MM.1S (cell line): ENCODE results near the gene PITPNM3.

ENCODE experiments used
- DNase-seq: peaks from one replicate; pipeline ENCODE4 v3.0.0-alpha.2; 2015
- H2AFZ ChIP-seq: fragments of 300-600 bp; sonication (generic); 2 replicates; pipeline ENCODE4 v1.6.0; 2016; ENCODE audit warnings: antibody characterized with exemption, low read length
- H3F3A ChIP-seq: fragments of 300-600 bp; sonication (generic); 2 replicates; pipeline ENCODE4 v1.6.1; 2016; ENCODE audit warnings: mild to moderate bottlenecking, antibody characterized with exemption, low read length, moderate library complexity, mixed read lengths; ENCODE audit not compliant: insufficient read depth
- H3K27ac ChIP-seq: fragments of 300-600 bp; sonication (generic); 2 replicates; pipeline ENCODE4 v1.5.1; 2016; ENCODE audit warnings: mild to moderate bottlenecking, low read length
- H3K27me3 ChIP-seq: fragments of 300-600 bp; sonication (generic); replicated peaks from 2 replicates; pipeline ENCODE4 v1.6.0; 2016; ENCODE audit warnings: low read length; ENCODE audit not compliant: insufficient read depth
- H3K36me3 ChIP-seq: fragments of 300-600 bp; sonication (generic); replicated peaks from 2 replicates; pipeline ENCODE4 v1.6.1; 2016; ENCODE audit warnings: mild to moderate bottlenecking, low read length, mixed read lengths; ENCODE audit not compliant: insufficient read depth
- H3K4me1 ChIP-seq: fragments of 300-600 bp; sonication (generic); 2 replicates; pipeline ENCODE4 v1.6.1; 2016; ENCODE audit warnings: low read length, mixed read lengths
- H3K4me2 ChIP-seq: fragments of 300-600 bp; sonication (generic); 2 replicates; pipeline ENCODE4 v1.6.0; 2016; ENCODE audit warnings: low read depth, low read length
- H3K4me3 ChIP-seq: fragments of 300-600 bp; sonication (generic); 2 replicates; pipeline ENCODE4 v1.5.1; 2016; ENCODE audit warnings: low read length, mixed read lengths
- H3K79me2 ChIP-seq: fragments of 300-600 bp; sonication (generic); 2 replicates; pipeline ENCODE4 v1.6.1; 2016; ENCODE audit warnings: mixed run types, low read length, mixed read lengths
- H3K9ac ChIP-seq: fragments of 300-600 bp; sonication (generic); 2 replicates; pipeline ENCODE4 v1.6.1; 2016; ENCODE audit warnings: low read length, mixed read lengths
- H3K9me2 ChIP-seq: fragments of 300-600 bp; sonication (generic); replicated peaks from 2 replicates; pipeline ENCODE4 v1.6.1; 2016; ENCODE audit warnings: mild to moderate bottlenecking, low read length, mixed read lengths; ENCODE audit not compliant: insufficient read depth
- H3K9me3 ChIP-seq: fragments of 300-600 bp; sonication (generic); replicated peaks from 2 replicates; pipeline ENCODE4 v1.6.1; 2016; ENCODE audit warnings: mild to moderate bottlenecking, low read length, mixed read lengths; ENCODE audit not compliant: insufficient read depth
- H4K20me1 ChIP-seq: fragments of 300-600 bp; sonication (generic); 2 replicates; pipeline ENCODE4 v1.6.1; 2016; ENCODE audit warnings: mild to moderate bottlenecking, low read length, moderate library complexity, mixed read lengths; ENCODE audit not compliant: insufficient read depth
- EZH2 ChIP-seq: fragments of 300-600 bp; sonication (generic); optimal IDR thresholded peaks from 2 replicates; pipeline ENCODE3; 2017; ENCODE audit warnings: low read depth, mild to moderate bottlenecking, antibody characterized with exemption, low read length, mixed read lengths
- EZH2phosphoT487 ChIP-seq: fragments of 300-600 bp; sonication (generic); IDR thresholded peaks from 2 replicates; pipeline ENCODE4 v1.6.1; 2018; ENCODE audit warnings: antibody characterized with exemption, low read length
- TF ChIP-seq, protein P1 (sequence below): fragments of 300-600 bp; sonication (generic); IDR thresholded peaks from 2 replicates; pipeline ENCODE4 v1.5.1; 2016; ENCODE audit warnings: antibody characterized with exemption, low read length, mixed read lengths

Gene PITPNM3

GRCh38 chr17:6413065-6413464, 143.3 kb downstream of the PITPNM3 start:
- H2AFZ ChIP-seq = no peak overlapping the region
- no peaks in the 10 kb centered on the region for H3F3A ChIP-seq
- H3K27me3 ChIP-seq = peaks cover 26% of the 10 kb centered on the region

GRCh38 chr17:6408735-6409134, 147.6 kb downstream of the PITPNM3 start:
- Histone ChIP-seq H3K27me3 (peaks cover 27% of the 10 kb centered on the region), H3K9me2 (no peaks in the 10 kb centered on the region), H3K4me2 (no peak overlapping the region), H3K9me3 (no peaks in the 10 kb centered on the region), H3K36me3 (no peaks in the 10 kb centered on the region), H3K4me3 (no peak overlapping the region), H3F3A (no peaks in the 10 kb centered on the region), H3K27ac (no peak overlapping the region), H4K20me1 (no peaks in the 10 kb centered on the region), H2AFZ (no peak overlapping the region), H3K79me2 (no peaks in the 10 kb centered on the region), H3K4me1 (no peaks in the 10 kb centered on the region), H3K9ac (no peak overlapping the region)
- TF ChIP-seq, protein P1, sequence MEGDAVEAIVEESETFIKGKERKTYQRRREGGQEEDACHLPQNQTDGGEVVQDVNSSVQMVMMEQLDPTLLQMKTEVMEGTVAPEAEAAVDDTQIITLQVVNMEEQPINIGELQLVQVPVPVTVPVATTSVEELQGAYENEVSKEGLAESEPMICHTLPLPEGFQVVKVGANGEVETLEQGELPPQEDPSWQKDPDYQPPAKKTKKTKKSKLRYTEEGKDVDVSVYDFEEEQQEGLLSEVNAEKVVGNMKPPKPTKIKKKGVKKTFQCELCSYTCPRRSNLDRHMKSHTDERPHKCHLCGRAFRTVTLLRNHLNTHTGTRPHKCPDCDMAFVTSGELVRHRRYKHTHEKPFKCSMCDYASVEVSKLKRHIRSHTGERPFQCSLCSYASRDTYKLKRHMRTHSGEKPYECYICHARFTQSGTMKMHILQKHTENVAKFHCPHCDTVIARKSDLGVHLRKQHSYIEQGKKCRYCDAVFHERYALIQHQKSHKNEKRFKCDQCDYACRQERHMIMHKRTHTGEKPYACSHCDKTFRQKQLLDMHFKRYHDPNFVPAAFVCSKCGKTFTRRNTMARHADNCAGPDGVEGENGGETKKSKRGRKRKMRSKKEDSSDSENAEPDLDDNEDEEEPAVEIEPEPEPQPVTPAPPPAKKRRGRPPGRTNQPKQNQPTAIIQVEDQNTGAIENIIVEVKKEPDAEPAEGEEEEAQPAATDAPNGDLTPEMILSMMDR = no peak
- TF ChIP-seq EZH2phosphoT487 = no peak
- no peak for TF ChIP-seq EZH2
- DNase-seq = no peak

More at GRCh38 chr17:6413065-6413464, 143.3 kb downstream of the PITPNM3 start:
- Histone ChIP-seq H3K79me2 (no peaks in the 10 kb centered on the region), H3K27ac (no peak overlapping the region), H3K9me2 (no peaks in the 10 kb centered on the region), H3K36me3 (no peaks in the 10 kb centered on the region), H3K4me2 (no peak overlapping the region), H3K4me1 (no peaks in the 10 kb centered on the region), H3K9ac (no peak overlapping the region), H3K4me3 (no peak overlapping the region), H4K20me1 (no peaks in the 10 kb centered on the region), H3K9me3 (no peaks in the 10 kb centered on the region)
- TF ChIP-seq, protein P1 = peak; percentile 54
- no peak for TF ChIP-seq EZH2phosphoT487
- peak; percentile 71 for DNase-seq

GRCh38 chr17:6408276-6408675, 148.1 kb downstream of the PITPNM3 start:
- Histone ChIP-seq H3K4me1 (no peaks in the 10 kb centered on the region), H3K9me2 (no peaks in the 10 kb centered on the region), H3K4me3 (no peak overlapping the region), H3K36me3 (no peaks in the 10 kb centered on the region), H3K9ac (no peak overlapping the region), H3K9me3 (no peaks in the 10 kb centered on the region), H3K4me2 (no peak overlapping the region), H3K27ac (no peak overlapping the region), H3K79me2 (no peaks in the 10 kb centered on the region), H2AFZ (no peak overlapping the region), H4K20me1 (no peaks in the 10 kb centered on the region), H3K27me3 (peaks cover 25% of the 10 kb centered on the region), H3F3A (no peaks in the 10 kb centered on the region)
- TF ChIP-seq, protein P1 = no peak
- TF ChIP-seq EZH2phosphoT487 (no peak), EZH2 (no peak)
- DNase-seq = no peak
